ENCODE results near the gene MAF.

Gene MAF

GRCh38 chr16:79601931-79602627 is 1.5 kb upstream of the MAF start:
- peak; percentile 31 to 62 for DNase-seq
- TF ChIP-seq GATA1 (IDR thresholded peaks at IDR 0.05; ENCODE audit: low read depth, low read length): no peak

DNA sequence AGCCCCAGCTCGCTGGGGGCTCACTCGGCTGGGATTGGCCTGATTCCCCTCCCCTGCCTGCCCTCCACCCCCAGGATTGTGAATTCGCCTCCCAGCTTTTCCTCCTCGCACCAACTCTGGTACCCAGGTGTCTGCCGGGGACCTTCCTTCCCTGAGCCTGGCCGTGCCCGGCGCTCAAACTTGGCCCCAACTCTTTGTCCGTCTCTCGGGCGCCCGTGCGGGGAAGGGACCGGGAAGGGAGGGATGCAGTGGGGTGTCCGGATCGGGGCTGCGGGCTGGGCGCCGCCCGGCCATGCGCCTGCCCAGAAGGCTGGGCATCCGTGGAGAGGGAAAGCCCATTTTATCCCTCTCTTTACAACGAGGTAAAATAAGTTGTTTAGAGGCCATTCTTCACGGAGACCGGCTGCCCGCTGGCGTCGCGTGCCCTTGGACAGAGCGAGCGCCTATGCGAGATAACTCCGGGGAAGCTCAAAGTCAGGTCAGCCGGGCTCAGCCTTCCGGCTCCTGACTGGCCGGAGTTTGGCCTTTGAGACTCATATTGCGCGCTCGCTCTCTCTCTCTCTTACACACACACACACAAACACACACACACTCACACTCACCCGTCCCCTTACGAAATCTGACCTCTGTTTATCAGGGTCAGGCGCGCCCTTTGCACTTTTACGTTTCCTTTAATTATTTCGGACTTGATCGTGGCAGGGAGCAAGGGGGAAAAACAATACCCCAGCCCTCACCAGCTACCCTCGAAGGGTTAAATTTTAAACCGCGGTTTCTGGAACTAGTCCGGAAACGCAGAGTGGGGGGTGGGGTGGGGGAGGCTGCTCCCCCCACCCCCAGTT is 774 bp upstream of the MAF start:
- peak in 1 of 2 experiments; percentile 1 for DNase-seq
- TF ChIP-seq GATA1 (IDR thresholded peaks at IDR 0.05; ENCODE audit: low read depth, low read length): no peak
- TF ChIP-seq POLR2A (IDR thresholded peaks at IDR 0.05; ENCODE audit: low read length): no peak

- peak; percentile 2 to 11 for DNase-seq
- TF ChIP-seq POLR2A (IDR thresholded peaks at IDR 0.05; ENCODE audit: low read length) (no peak), GATA1 (IDR thresholded peaks at IDR 0.05; ENCODE audit: low read depth, low read length) (no peak)
Observed at GRCh38 chr16:79599837-79600637, 500 bp downstream of the MAF start.

DNA sequence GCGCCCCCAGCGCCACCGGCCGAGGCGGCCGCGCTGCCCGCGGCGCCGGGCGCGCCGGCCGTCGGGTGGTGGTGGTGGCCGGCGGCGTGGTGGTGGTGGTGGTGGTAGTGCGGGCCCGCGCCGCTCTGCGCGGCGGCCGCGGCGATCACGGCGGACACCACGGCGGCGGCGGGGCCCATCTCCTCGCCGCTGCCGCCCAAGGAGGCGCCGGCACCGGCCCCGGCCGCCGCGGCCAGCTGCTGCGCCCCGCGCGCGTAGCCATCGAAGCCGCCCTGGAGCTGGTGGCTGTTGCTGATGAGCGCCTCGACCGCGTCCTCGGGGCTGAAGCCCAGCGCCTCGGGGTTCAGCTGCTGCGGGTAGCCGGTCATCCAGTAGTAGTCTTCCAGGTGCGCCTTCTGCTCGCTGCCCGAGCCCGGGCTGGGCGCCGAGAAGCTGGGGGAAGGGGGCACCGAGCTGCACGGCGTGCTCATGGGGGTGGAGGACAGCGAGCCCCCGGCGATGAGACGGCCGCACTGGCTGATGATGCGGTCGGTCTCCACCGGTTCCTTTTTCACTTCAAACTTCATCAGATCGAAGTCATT is 1.2 kb downstream of the MAF start:
- DNase-seq: peak in 1 of 2 experiments; percentile 1
- TF ChIP-seq GATA1 (IDR thresholded peaks at IDR 0.05; ENCODE audit: low read depth, low read length) (no peak), POLR2A (IDR thresholded peaks at IDR 0.05; ENCODE audit: low read length) (no peak)

- peak; percentile 1 to 5 for DNase-seq
- TF ChIP-seq POLR2A (IDR thresholded peaks at IDR 0.05; ENCODE audit: low read length) (no peak), GATA1 (IDR thresholded peaks at IDR 0.05; ENCODE audit: low read depth, low read length) (no peak)
Observed at GRCh38 chr16:79598348-79599181, 2.0 kb downstream of the MAF start.

DNA sequence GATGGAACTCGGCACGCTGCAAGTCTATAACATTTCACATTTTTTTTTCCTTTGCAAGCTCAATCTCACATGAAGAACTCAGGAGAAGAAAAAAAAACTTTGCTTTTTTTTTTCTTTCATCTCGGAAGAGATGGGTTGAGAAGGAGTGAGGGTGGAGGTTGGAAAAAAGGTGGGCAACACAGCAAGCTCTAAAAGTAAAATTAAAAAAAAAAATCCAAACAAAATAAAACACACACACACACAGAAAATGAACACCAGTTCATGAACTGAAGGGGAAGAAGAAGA is 2.5 kb downstream of the MAF start:
- TF ChIP-seq GATA1 (IDR thresholded peaks at IDR 0.05; ENCODE audit: low read depth, low read length): no peak
- TF ChIP-seq POLR2A (IDR thresholded peaks at IDR 0.05; ENCODE audit: low read length): no peak
- DNase-seq: no peak

- TF ChIP-seq GATA1 (IDR thresholded peaks at IDR 0.05; ENCODE audit: low read depth, low read length) (no peak), POLR2A (IDR thresholded peaks at IDR 0.05; ENCODE audit: low read length) (no peak)
- DNase-seq: no peak
Observed at GRCh38 chr16:79597277-79598062, 3.1 kb downstream of the MAF start.

GRCh38 chr16:79595931-79596450 is 4.5 kb downstream of the MAF start:
- TF ChIP-seq GATA1 (IDR thresholded peaks at IDR 0.05; ENCODE audit: low read depth, low read length) (no peak), POLR2A (IDR thresholded peaks at IDR 0.05; ENCODE audit: low read length) (no peak)
- DNase-seq: no peak

GRCh38 chr16:79595231-79595641 is 5.3 kb downstream of the MAF start:
- TF ChIP-seq GATA1 (IDR thresholded peaks at IDR 0.05; ENCODE audit: low read depth, low read length) (no peak), POLR2A (IDR thresholded peaks at IDR 0.05; ENCODE audit: low read length) (no peak)
- DNase-seq: no peak

GRCh38 chr16:79593754-79594153 is 6.8 kb downstream of the MAF start:
- TF ChIP-seq POLR2A (IDR thresholded peaks at IDR 0.05; ENCODE audit: low read length) (no peak), GATA1 (IDR thresholded peaks at IDR 0.05; ENCODE audit: low read depth, low read length) (no peak)
- no peak for DNase-seq

DNA sequence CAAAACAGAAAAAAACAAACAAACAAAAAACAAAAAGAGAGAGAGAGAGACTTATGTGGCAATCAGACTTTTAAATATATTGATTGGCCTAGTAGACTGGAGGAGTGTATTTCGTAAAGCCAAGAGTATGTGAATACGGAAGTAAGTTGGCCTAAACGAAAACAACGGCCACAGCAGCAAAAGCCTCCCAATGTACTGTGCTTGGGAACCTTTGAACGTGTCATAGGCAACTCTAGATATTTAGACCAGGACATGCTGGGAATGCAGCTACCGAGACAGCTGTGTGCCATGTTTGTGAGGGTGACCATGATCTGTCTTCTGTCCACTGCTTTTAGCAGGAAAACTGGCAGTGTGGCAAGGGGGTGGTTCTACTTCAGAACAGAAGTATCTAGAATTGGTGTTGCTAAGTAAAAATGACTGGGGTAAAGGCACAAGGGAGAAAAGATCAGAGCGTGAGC is 7.4 kb downstream of the MAF start:
- DNase-seq: no peak
- TF ChIP-seq GATA1 (IDR thresholded peaks at IDR 0.05; ENCODE audit: low read depth, low read length) (no peak), POLR2A (IDR thresholded peaks at IDR 0.05; ENCODE audit: low read length) (no peak)

GRCh38 chr16:79592186-79592585 is 8.4 kb downstream of the MAF start:
- TF ChIP-seq GATA1 (IDR thresholded peaks at IDR 0.05; ENCODE audit: low read depth, low read length) (no peak), POLR2A (IDR thresholded peaks at IDR 0.05; ENCODE audit: low read length) (no peak)
- DNase-seq: no peak
